Measurements from ENCODE around the gene TTC3.
A peak's percentile ranks its signal among the peaks of the same experiment; 100 is the strongest.
"Not testable (repeated sequence)": the region's sequence is repeated elsewhere in the genome, so short reads cannot be mapped to it uniquely, and the experiment has no call there.

TTC3 gene

DNA sequence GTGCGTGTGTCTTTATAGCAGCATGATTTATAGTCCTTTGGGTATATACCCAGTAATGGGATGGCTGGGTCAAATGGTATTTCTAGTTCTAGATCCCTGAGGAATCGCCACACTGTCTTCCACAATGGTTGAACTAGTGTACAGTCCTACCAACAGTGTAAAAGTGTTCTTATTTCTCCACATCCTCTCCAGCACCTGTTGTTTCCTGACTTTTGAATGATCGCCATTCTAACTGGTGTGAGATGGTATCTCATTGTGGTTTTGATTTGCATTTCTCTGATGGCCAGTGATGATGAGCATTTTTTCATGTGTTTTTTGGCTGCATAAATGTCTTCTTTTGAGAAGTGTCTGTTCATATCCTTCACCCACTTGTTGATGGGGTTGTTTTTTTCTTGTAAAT, 149.2 kb downstream of the TTC3 start:
- ATAC-seq, DNase-seq: not testable (repeated sequence)

DNA sequence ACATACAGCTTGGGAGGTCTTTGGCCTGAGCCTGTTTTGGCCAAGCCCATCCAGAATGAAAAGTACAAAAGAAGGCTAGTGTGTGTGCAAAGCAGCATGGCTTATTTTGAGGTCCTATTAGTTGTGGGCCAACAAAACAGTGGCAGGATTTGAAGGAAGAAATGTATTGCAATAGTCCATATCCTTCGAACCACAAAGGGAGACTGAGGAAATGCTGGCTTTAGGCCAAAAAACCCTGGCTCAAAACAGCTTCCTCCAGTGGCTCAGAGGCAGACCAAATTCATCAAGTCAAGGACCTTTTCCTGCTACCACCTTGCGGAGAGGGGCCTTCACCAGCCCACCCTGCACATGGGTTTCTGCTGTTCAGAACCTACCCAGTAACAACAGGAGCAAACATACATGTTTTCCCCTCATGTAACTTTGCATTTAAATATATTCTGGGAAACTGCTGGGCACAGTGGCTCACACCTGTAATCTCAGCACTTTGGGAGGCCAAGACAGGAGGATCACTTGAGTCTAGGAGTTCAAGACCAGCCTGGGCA, 150.8 kb downstream of the TTC3 start:
- ATAC-seq (no peak), DNase-seq (no peak)

DNA sequence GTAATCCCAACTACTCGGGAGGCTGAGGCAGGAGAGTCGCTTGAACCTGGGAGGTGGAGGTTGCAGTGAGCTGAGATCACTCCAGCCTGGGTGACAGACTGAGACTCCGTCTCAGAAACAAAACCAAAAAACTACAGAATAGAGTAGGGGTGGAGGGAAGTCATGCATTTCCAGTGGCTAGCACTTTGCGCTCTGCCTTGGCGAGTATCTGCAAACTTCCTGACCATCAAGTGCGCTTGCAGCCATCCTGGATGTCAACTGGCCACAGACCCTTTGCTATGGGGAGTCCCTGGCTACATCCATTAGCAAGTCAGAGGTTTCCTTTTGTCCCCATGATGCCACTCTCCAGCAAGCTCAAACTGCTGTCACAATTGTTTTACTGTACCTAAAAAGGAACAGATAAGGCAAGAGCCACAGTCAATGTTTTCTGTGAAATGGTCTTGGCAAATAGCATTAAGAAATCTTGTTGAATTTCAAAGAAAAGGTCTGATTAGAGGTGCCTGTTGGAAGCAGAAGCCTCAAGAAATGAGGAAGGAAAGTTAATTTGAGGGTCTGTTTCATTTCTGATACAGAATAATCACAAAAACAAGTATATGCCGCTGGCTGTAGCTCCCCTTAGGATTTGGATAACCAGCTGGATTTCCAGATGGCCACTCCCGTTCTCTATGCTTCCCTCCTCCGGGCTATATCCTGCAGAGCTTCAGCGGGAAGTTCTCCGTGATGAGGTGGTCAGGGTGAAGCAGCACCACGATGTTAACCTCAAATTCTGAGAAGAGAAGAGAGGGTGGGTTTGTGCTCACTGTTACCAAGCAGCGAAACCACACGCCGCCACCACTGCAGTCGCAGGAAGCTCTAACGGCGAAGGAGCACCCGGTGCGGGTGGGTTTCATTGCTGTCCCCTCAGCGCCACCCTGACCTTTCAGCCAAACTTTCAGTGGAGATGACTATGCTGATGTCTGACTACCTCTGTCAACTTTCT, 152.1 kb downstream of the TTC3 start:
- ATAC-seq (peak; percentile 70), DNase-seq (peak; percentile 77)

DNA sequence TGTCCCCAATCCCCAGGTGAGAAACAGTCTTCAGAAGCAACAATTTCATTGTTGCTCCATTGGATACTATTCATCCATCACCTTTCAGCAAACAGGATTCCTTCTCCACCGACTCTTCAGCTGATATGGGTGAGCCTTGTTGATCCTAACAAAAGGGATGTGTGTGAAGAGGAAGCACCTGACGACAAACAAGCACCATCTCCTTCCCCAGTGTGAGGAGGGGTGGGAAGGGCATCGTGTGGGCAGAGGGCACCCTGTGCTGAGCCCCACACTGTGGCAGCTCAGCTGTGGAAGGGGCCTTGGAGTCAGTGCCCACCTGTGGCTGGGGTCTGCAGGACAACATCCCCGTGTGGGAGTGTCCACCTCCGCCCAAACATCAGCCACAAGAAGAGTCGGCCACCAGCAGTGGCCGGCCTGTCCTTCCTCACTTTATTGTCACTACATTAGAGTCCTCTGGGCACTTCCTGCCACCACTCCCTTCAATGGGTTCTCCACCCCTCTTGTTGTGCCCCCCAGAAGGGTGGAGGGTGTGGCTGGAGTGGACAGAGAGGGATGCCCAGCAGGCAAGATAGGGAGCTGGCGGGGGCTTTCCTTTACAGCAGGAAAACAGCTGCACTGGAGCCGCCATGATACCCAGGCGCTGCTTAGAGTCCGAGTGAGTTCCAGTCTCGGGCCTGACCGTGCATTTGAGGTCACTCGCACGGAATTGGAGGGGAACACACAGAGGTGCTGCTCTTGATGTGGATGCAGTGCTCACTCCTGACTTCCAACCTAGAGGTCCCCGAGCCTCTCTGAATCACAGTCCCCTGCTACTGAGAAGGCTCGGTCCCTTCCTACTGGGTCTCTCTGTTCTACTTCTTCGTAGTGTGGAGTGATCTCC, 153.2 kb downstream of the TTC3 start:
- no peak for ATAC-seq
- DNase-seq, result no peak

DNA sequence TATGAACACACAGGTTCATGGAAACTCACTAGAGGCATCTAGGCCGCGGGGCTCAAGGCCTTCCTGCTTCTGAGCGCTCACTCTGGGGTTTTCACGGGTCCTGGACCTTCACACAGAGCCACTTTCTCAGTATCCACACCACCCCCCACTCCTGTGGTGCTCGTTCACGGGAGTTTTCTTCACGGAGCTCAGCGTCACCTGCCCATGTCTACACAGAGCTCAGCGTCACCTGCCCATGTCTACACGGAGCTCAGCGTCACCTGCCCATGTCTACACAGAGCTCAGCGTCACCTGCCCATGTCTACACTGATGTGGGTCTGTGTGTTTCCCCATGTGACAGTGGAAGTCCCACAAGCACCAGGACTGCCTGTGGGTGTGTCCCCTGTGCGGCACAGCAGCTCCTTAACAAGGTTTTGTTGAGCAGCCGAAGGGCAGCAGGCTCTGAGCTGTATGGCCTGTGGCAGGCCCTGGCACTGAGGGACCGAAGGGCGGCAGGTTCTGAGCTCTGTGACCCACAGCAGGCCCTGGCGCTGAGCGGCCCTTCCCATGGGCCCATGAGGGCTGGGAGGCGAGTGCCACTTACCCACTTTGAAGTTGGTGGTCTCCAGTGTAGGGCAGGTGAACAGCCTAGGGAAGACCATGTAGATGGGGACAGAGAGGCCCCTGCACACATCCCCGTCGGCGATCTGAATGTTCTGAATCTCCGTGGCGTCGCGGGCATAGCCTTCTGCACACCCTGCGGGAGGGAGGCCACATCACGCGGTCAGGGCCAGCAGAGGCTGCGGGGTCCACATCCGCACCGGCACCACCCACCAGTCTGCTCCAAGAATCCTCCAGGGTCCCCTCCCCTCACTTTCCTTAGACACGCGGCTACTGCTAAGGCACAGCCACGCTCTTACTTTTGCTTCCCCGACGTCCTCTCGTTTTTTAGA, 154.3 kb downstream of the TTC3 start:
- no peak for DNase-seq
- ATAC-seq, result no peak

DNA sequence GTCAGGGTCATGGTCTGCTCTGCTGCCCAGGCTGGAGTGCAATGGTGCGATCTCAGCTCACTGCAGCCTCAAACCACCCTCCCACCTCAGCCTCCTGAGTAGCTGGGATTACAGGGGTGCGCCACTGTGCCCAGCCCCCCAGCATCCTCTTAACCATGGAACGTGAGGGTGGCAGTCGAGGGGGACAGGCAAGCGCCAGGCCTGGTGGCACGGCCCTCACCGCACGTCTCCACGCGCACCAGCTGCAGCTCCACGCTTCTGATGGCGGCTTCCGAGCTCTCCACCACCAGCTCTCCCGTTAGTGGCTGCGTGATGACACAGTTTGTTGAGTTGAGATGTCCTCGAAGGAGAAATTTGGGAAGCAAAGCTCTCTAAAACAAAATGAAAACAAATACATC, 154.9 kb downstream of the TTC3 start:
- ATAC-seq (no peak), DNase-seq (no peak)

DNA sequence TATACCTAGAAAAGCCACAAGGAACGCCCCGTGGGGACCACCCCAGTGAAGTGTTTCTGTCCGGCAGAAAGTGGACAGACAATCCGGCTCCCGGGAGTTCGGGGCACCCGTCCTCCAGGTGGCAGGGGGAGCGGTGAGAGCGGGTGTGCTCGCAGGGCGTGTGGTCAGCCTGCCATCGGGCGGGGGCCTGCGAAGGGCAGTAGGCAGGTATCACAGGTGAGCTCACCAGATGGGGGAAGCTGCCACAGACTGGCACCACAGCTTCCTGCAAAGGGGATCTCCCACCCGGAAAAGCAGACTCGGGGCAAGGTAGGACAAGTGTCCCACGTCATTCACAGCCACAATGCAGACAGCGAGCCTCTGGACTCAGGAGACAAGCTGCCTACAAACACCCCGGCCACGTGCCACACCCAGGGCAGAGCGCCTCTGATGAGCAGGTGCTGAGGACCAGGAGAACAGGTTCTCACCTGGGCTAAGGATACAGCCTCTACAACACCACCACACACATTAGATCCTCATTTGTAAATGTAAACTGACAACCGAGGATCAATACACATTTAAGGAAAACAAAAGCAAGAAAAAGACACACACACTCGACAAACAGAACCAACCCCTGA, 157.7 kb downstream of the TTC3 start:
- ATAC-seq (no peak), DNase-seq (no peak)

DNA sequence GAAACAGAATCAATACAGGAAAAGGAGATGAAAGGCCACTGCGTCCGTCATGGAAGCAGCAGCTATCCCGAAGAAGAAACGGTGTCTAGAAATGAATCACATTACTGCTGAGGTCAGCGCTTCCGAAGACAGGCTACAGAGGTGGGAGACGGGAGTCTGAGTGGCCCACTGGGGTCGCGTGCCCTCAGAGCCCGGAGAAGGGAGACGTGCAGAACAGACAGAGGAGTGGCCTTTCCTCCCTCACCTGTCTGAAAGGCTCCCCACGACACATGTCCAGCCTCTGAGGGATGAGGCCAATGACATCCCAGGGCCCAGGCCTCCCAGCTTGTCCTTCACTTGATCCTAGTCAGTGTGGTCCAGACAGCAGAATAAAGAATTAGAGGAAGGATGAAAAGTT, 158.2 kb downstream of the TTC3 start:
- ATAC-seq, result no peak
- DNase-seq, result no peak

DNA sequence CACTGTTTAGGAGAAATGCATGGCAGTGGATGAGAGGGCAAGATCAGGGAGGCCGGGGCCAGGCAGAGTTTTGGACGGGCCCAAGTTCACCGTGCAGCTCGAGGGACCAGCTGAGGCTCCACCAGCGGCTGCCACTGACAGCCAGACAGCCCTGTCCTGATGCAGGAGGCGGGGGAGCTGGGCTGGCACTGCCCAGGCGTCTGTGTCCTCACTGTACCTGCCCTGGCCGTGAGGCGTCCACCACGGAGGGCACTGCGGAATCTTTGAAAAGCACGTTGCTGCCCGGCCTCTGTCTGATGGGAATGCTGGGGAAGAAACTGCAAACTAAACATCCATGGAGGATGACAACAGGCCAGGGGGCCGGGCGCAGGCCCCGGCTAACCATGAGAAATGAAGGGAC, 158.6 kb downstream of the TTC3 start:
- ATAC-seq, result no peak
- DNase-seq, result no peak

DNA sequence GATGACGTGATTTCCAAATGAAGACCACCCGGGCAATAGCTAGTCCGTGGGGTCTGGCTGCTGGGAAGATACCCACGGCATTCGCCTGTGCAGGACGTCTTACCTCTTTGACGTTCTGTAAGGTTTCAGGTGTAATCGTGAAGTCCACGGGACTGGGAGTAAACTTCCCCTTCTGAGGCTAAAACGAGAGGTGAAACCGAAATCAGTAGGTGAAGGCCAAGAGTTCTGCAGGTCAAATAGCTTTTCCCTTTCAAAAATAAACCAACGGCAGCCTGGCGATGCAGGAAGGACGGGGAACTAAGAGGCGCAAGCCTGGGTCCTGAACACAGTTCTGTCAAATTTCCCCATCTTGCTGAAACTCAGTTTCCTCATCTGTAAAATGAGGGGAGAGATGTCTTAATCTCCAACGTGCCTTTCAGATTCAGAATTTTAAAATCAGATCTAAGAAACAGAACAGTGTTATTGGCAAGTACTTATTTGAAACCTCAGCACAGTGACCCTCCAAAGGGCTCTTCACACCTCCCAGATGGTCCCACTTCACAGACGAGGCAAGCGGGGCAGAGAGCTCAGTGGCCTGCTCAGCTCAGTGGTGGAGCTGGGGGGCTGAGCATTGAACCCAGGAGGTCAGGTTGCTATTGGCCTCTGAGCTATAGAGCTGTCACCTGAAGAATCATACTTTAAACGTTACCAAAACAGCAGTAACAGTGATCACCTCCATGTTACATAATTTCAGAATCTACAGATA, 159.4 kb downstream of the TTC3 start:
- DNase-seq (no peak), ATAC-seq (no peak)

DNA sequence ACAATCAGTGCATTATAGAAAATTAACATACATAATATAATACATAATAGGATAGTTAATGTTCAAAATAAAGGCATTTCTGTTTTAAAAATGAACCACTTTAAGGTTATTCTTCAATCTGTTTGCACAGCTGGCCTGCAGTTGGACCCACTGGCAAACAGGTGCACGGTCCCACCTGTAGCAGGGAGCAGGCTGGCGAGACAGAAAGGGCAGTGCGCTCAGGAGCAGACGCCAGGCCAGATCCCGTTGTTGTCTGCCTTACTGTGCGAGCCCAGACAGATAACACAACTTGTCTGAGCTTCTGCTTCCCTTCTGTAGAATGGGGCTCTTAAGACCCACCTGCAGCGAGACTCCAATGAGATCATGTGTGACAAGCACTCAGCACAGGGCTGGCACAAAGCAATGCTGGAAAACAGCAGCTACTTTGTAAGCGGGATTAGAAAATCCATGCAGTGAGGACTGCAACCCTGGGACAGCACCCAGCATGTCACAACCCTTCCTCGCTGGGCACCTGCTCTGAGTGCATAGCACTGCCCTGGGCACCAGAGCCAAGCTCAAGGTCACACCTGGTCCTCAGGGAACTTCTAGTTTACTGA, 160.6 kb downstream of the TTC3 start:
- ATAC-seq (no peak), DNase-seq (no peak)

DNA sequence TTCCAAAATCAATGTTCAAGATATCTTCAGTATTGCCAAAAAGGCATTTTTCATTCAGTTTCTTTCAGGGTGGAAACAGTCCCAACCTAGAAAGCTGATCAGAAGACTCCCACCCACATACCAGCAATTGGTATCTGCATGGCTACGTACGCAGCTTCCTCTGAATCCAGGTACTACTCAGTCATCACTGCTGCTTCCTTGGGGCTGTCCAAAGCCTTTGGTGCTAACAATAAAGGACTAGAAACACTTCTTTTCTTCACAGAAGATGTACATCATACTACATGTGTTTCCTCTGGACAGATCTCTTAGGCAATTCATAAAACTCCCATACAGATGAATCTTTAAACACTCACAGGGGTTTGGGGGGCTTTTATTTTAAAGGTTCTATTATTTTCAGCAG, 164.3 kb downstream of the TTC3 start:
- no peak for ATAC-seq
- DNase-seq, result no peak

DNA sequence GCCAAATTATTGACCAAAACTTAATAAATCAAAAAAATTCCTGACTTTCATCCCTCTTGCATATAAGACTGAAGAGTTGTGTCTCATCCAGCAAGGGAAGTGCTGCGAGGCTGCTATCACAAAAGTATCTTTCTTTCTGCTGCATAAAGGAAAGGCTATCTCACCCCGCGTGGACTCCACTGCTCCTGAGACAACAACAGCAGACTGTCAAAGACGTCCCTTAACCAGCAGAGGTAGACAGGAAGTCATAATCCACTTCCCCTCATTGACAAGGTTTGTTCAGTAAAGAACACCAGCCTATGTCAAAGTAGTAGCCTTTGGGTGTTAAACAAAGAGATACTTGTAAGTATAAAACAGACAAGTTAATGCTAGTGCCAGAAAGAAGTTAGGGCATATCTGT, 164.7 kb downstream of the TTC3 start:
- no peak for ATAC-seq
- no peak for DNase-seq

DNA sequence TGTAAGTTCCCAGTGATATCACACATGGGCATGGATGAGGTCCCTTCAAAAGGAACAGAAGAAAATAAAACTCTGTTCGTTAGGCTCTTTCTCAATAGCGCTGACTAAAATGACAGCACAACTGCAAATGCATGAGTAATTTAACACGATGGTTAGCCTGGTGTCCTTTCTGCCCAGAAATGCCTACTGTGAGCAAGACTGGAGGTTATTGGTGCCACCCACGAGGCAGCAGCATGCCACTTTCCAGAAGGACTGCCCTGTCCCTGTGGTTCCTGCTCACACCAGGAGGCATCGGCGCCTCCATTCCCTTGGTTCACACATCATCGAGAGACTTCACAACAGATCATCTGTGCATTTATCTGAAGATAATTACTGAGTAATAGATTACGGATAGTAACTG, 167.9 kb downstream of the TTC3 start:
- ATAC-seq, result no peak

DNA sequence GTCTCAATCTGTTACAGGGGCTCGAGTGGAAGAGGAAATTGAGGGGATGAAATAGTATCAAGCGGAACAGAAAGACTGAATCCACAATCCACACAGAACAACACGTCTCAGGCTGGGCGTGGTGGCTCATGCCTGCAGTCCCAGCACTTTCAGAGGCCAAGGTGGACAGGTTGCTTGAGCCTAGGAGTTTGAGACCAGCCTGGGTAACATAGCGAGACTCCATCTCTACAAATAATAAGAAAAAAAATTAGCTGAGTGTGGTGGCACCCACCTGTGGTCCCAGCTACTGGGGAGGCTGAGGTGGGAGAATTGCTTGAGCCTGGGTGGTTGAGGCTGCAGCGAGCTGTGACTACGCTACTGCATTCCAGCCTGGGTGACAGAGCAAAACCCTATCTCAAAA, 168.4 kb downstream of the TTC3 start:
- DNase-seq (no peak), ATAC-seq (no peak)

More for the DNA sequence above, 167.9 kb downstream of the TTC3 start:
- DNase-seq, result no peak

DNA sequence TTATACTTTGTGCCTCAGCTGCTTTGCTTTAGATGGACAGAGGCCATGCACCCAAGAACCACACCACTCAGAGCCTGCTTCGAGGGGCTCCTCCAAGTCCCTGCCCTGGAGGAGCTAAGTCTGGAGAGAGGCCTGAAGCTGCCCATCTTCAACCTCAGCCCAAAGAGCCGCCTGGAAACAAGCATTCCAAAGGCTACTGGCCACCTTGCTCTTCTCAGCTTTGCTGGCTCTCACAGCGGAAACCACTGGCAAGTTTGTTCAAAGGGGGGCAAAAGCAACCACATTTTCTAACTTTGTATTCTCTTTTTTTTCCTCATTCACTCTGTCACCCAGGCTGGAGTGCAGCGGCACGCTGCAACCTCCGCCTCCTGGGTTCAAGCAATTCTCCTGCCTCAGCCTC, 170.9 kb downstream of the TTC3 start:
- DNase-seq (no peak), ATAC-seq (no peak)

DNA sequence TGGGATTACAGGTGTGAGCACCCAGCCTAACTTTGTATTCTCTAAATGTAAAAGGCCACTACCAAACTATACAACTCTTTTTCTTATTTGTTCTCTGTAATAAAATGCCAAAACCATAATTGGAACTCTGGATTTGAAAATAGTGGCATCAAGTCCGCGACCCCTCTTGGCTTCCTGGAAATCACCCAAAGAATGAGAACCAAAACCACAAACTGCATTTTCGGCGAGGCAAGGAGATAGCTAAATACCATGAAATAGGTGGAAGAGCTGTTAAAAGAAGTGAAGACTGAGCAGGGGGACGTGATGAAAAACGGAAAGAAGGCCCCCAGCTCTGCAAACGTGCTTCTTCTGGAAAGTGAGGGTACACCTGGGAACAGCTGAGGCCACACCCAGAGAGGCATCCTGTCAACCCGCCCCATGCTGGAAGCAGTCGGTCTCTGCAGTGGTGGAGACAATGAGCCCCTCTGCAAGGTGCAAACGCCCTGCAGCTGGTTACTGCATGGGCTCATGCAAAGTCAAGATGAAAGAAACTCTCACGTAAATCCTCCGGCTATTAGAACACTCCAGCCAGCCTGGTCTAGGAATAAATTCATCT, 171.5 kb downstream of the TTC3 start:
- DNase-seq, result no peak
- no peak for ATAC-seq

DNA sequence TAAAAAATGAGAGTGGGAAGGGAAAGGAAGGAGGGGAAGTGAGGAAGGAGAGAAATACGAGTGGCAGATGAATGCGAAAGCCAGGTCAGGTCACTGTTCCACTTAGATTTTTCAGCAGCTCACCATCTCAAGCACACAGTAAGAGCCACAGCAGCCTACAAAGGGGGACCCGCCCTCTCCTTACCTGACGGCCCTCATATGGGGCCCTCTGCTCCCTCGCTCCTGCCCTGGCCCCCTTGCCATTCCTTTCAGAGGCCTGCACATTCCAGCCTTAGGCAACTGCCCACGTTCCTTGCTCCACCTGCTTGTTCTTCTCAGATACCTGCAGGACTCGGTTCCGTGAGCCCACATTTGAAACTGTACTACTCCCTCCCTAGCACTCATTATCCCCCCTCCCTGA, 172.1 kb downstream of the TTC3 start:
- ATAC-seq (no peak), DNase-seq (no peak)

DNA sequence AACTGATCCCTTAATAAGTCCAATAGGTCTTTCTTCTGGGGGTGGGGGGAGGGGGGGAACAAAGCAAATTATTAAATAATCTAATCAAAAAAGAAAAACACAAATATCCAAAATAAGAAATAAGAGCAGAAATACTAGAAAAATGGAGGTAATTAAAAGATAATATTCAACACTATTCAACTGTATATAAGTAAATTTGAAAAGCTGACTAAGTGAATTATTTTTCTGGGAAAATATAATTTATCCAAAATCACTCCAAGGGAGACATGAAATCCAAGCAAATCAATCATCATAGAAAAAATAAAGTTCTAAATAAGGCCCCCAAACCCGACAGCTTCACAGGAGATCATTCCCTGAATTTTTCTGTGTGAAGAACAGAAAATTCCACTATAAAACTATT, 175.2 kb downstream of the TTC3 start:
- ATAC-seq (no peak), DNase-seq (no peak)

All from stimulated activated naive CD8-positive, alpha-beta T cell treated with anti-CD3 and anti-CD28 coated beads, Interleukin-15, Interleukin-2, amounts not matched to agents 100 U/mL and 50 U/mL, for 24 hours (primary cell).